GM12801 (cell line): ENCODE measurements around the gene RAB8A.

Experiments used
- TF ChIP-seq, protein P1 (sequence below): IDR thresholded peaks from one replicate; pipeline ENCODE4 v1.5.1; 2011; ENCODE audit warnings: control low read depth; ENCODE audit not compliant: insufficient read length; ENCODE audit errors: extremely low read depth

The RAB8A gene

DNA sequence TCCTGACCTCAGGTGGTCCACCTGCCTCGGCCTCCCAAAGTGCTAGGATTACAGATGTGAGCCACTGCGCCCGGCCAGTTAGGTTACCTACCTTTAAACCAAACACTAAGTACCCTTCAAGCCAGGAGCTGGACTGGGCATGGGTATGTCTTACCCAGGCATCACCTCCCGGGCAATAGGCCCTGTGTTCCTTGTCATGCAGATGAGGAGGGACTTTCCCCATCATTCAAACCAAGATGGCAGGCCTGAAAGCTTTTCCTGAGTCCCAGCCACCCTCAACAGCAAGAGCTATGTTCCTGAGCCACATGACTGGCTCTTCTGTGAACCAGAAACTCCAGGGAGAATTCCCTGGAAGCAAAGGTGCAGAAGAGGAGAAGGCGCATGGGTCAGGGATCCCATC, 9.5 kb downstream of the RAB8A start:
- TF ChIP-seq, protein P1, sequence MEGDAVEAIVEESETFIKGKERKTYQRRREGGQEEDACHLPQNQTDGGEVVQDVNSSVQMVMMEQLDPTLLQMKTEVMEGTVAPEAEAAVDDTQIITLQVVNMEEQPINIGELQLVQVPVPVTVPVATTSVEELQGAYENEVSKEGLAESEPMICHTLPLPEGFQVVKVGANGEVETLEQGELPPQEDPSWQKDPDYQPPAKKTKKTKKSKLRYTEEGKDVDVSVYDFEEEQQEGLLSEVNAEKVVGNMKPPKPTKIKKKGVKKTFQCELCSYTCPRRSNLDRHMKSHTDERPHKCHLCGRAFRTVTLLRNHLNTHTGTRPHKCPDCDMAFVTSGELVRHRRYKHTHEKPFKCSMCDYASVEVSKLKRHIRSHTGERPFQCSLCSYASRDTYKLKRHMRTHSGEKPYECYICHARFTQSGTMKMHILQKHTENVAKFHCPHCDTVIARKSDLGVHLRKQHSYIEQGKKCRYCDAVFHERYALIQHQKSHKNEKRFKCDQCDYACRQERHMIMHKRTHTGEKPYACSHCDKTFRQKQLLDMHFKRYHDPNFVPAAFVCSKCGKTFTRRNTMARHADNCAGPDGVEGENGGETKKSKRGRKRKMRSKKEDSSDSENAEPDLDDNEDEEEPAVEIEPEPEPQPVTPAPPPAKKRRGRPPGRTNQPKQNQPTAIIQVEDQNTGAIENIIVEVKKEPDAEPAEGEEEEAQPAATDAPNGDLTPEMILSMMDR: no peak

DNA sequence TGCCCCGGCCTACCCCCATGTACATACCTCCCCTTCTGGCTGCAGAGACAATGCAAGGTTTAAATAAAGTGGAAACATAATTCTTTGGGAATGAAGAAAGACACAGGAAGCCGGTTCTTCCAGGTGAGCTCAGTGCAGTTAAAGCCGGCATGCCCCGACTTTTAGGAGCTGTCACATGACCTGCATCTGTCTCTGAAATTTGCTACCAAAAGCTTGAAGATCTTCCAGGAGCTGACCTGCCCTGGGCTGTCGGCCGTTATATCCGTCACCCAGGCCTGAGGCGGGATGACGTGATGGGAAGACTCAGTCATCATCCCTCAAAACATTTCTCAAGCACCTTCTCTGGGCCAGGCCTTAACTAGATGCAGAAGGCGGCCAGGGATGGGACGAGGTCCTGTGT, 10.3 kb downstream of the RAB8A start:
- TF ChIP-seq, protein P1: no peak

DNA sequence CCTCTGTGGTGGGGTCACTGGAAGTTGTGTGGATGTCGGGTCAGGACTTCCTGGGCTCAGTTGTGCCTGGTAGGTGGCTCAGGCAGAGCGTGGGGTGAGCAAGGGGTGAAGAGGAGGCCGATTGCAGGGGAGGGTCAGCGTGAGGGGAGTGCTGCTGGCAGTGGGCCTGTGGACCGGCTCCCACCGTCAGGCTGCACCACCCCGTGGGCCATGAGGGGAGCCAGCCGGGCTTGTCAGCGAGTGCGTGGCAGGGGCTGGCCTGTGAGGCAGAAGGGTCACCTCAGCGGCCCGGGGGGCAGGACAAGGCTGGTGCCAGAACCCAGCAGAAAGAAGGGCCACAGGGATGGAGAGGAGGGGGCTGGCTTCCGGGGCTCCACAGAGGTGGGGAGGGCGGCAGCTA, 13.3 kb downstream of the RAB8A start:
- TF ChIP-seq, protein P1: no peak

DNA sequence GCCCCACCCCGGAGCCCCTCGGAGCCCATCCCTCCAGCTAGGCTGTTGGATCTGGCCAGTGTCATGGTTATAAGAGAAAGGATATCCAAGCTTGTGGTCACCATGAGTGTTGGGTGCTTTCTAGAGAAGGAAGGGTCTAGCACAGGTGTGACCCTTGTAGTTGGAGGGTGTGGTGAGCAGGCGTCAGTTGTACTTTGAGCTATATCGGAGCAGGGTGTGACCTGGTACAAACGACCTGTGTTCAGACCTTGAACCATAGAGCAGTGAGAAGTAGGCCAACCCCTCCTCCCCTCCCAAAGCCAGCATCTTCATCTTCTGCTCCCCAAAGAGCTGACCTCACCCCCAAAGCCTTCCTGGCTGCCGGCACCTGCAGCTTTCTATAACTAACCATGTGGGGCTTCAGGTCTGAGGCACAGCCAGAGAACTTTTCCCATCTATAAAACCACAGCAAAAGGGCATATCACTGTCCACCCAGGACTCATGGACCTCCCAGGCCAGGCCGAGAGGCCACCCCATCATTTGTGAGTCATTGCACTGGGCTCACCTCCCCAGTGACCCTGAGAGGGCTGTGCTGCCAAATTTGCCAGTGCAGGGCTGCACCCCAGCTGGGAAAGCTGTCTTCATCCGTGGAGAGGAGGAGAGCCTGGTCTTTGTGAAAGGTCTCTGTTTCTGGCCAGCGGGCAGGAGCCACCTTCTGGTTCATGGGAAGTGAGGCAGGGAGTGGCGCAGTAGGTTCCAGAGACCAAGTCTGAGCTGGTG, 14.2 kb downstream of the RAB8A start:
- TF ChIP-seq, protein P1: no peak

DNA sequence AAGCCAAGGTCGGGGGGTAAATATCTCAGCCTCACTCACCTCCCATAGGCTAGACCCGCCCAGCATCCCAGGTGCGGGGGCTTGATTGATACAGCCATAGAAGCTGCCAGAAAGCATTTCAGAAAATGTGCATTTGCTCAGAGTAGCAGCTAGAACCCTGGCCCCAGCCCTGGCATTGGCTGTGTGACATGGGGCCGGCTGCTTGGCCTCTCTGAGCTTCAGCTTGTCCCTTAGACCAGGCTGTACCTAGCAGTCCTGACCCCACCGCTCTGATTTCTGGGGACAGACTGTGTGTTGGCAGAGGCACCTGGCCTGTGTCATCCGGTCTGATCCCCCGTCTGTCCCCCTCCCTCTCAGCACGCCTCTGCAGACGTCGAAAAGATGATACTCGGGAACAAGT, 15.4 kb downstream of the RAB8A start:
- TF ChIP-seq, protein P1: no peak

DNA sequence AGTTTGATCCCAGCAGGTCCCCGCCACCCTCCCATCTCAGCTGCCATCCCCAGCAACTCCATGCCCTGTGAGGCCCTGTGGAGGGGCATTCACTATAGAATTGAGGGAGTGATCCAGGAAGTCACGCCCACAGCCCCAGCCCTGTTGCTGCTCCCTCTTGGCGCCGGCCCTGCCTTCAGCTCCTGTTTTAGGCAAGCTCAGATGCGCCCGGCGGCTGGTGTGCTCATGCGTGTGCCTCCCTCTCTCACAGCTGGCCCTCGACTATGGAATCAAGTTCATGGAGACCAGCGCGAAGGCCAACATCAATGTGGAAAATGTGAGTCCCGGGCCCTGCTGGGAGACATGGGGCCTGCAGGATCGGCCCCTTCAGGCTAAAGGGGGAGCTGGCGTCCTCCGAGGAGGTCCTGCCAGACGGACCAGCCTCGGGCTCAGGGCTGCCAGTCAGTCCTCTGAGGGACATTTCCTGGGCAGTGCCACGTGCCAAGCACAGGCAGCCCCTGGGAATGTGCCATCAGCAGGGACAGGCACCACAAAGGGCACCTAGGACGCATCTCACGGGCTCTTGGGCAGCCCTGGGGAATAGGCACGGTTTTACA, 16.2 kb downstream of the RAB8A start:
- TF ChIP-seq, protein P1: no peak

DNA sequence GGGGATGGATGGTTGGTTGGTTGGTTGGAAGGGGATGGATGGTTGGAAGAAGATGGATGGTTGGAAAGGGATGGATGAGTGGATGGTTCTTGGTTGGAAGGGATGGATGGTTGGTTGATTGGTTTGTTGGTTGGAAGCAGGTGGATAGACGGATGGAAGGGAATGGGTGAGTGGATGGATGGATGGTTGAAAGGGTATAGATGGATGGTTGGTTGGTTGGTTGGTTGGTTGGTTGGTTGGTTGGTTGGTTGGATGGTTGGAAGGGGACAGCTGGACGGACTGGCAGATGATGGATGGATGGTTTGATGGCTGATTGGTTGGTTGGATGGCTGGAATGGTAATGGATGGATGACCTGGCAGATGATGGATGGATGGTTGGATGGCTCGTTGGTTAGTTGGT, 20.0 kb downstream of the RAB8A start:
- TF ChIP-seq, protein P1: no peak
